Urothelium cell line (cell line): Measurements from ENCODE around the gene PRR19.
A peak's percentile ranks its signal among the peaks of the same experiment; 100 is the strongest.

Experiments used
- DNase-seq: peaks from one replicate; pipeline ENCODE4 v3.0.0; 2011; ENCODE audit warnings: low spot score, mixed read lengths
- FAIRE-seq: peaks from 2 replicates; lab custom pipeline; 2011; peaks lifted over from hg19 to GRCh38; lab: Jason Lieb, UNC

The PRR19 gene

DNA sequence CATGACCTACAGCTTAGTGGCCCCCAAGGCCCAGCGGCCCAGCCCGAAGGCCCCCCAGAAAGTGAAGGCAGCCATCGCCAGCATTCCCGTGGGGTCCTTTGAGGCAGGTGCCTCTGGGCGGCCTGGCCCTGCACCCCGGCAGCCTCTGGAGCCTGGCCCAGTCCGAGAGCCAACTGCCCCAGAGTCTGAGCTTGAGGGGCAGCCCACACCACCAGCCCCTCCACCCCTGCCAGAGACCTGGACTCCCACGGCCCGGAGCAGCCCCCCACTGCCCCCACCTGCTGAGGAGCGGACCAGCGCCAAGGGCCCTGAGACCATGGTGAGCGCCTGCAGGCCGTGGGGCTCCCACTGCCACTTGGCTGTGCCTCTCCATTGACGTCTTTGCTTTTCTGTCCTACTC is 9.0 kb upstream of the PRR19 start:
- DNase-seq (no peak), FAIRE-seq (no peak)

DNA sequence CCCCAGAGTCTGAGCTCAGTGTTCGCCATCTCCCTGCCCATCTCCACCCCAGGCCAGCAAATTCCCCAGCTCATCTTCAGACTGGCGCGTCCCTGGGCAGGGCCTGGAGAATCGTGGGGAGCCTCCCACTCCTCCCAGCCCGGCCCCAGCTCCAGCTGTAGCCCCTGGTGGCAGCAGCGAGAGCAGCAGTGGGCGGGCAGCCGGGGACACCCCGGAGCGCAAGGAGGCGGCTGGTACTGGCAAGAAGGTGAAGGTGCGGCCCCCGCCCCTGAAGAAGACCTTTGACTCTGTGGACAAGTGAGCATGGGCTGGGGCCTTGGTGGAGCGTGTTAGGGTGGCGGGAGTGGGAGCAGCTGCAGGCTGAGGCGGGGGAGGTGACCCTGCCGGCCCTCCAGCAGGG is 8.4 kb upstream of the PRR19 start:
- no peak for DNase-seq
- FAIRE-seq: no peak

GRCh38 chr19:42293948-42294347 is 8.0 kb upstream of the PRR19 start:
- DNase-seq: no peak

GRCh38 chr19:42294471-42295137 is 7.3 kb upstream of the PRR19 start:
- DNase-seq (no peak), FAIRE-seq (no peak)

More at GRCh38 chr19:42293948-42294347, 8.0 kb upstream of the PRR19 start:
- FAIRE-seq: no peak

DNA sequence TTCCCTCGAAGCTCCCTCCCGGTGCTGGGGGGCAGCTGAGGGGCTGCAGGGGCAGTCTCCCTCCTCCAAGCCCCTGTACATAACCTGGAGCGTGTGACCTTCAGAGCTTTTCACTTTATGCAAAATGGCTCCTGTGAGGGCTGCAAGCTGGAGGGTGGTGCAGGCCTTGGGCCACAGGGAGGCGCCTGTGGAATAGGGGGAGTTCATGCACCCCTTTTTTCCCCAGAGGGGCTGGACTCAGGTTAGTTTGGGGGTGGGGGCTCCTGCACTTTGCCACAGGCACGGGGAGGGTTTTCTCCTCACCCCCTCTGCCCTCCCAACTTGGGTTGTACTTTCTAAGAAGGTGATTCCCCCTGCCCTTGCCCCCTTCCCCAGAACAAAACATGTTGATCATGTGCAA is 6.6 kb upstream of the PRR19 start:
- no peak for DNase-seq
- no peak for FAIRE-seq

GRCh38 chr19:42295831-42296525 is 6.0 kb upstream of the PRR19 start:
- FAIRE-seq: peak; percentile 92
- peak; percentile 77 for DNase-seq

DNA sequence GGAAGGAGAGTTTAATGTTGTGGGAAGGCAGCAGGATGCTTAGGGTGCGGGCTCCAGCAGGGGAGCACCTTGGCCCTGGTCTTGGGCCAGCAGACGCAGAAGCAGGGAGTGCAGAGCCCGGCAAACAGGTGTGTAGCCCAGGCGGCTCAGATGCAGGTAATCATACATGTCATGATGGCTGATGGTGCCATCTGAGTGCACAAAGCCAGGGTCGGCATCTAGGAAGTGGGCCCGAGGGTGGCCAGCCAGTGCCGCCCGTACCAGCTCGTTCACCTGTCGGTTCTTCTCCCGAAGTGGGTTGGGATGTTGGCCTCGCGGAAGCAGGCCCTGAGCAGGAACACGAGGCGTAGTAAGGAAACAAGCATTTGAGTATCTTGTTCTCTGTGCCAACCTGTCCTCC is 4.9 kb upstream of the PRR19 start:
- FAIRE-seq (no peak), DNase-seq (no peak)

DNA sequence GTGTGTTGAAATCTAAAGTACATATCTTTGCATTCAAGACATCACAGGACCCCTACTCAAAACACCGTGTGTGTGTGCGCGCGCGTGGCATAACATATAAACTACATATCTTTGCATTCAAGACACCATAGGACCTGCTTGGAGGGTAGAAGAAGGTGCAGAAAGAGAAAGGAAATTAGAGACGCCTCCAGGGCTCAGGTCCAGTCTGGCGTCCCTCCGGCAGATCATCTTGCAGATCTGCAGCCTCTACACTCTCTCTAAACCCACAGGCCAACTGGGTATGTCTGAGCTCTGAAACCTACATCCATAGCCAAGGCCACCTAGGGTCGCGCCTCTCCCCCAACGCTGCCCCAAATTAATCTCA is 1.2 kb downstream of the PRR19 start:
- no peak for DNase-seq
- FAIRE-seq: no peak

DNA sequence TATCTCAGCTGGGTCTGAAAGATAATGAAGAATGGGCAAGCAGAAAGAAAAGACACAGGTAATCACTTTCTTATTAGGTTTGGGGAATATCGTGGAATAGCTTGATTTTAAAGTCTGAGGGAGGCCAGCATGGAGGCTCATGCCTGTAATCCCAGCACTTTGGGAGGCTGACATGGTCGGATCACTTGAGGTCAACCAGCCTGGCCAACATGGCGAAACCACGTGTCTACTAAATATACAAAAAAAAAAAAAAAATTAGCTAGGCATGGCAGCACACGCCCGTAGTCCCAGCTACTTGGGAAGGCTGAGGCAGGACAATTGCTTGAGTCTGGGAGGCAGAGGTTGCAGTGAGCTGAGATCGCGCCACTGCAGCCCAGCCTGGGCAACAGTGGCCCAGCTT is 1.9 kb downstream of the PRR19 start:
- FAIRE-seq (no peak), DNase-seq (no peak)

- DNase-seq: no peak
- no peak for FAIRE-seq
These were observed 4.7 kb downstream of the PRR19 start for GRCh38 chr19:42306646-42307045.

GRCh38 chr19:42309686-42310085 is 7.8 kb downstream of the PRR19 start:
- FAIRE-seq (no peak), DNase-seq (no peak)

- FAIRE-seq (no peak), DNase-seq (no peak)
These were observed 9.7 kb downstream of the PRR19 start for GRCh38 chr19:42311657-42312056.

DNA sequence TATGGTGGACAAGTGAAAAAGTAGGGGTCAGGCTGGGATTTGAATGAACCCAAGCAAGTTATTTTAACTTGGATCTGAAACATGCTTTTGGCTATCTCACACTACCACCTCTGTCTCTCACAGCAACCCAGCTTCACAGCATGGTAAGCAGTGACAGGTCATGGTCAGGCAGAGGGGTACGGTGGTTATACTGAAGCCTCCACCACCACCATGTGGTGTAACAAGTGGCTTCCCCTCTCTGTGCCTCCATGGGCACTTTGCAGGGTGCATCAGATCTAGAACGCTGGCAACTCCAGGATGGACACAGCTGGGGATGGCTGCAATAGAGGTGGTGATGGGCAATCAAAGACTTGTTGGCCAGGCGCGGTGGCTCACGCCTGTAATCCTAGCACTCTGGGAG is 10.4 kb downstream of the PRR19 start:
- FAIRE-seq (no peak), DNase-seq (no peak)

DNA sequence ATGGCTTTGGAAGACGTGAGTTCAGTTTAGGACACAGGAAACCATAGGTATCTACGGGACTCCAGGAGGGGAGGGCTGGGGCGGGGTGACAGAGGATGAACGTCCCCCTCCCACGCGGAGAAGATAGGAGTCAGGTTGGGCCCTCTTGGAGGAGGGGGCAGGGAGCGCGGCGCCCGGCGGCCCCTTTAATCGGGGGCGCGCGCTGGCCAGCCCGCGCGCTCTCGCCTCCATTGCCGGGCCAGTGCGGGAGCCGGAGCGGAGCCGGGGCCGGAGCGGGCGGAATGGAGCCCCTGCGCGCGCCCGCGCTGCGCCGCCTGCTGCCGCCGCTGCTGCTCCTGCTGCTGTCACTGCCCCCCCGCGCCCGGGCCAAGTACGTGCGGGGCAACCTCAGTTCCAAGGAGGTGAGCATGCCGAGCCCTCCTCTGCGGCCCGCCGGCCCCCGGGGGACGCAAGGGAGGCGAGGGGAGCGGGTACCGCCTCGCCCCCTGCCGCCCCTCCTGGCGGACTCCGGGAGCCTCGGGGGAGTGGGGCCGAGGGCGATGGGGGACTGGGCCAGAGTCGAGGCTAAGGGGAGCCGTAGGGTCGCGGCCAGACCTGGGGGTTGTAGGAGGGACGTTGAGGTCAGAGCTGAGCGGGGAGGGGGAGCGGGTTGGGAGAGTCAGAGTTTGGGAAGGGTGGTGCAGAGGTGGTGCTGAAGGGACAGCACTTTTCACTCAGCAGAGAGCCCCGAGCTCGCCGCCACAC is 11.3 kb downstream of the PRR19 start, which contains the start of gene TMEM145:
Gene TMEM145, plus strand, starts transcription at position 214 of the 744 bp plus-strand sequence. Its CDS starts 68 bp downstream, at position 282.
- FAIRE-seq: no peak
- peak; percentile 86 for DNase-seq

- DNase-seq: no peak
- FAIRE-seq: no peak
These were observed 12.2 kb downstream of the PRR19 start for GRCh38 chr19:42313840-42314755.

- no peak for DNase-seq
- no peak for FAIRE-seq
These were observed 13.1 kb downstream of the PRR19 start for GRCh38 chr19:42315024-42315423.

GRCh38 chr19:42316223-42317211 is 14.6 kb downstream of the PRR19 start:
- peak; percentile 63 for FAIRE-seq
- DNase-seq: peak; percentile 70

DNA sequence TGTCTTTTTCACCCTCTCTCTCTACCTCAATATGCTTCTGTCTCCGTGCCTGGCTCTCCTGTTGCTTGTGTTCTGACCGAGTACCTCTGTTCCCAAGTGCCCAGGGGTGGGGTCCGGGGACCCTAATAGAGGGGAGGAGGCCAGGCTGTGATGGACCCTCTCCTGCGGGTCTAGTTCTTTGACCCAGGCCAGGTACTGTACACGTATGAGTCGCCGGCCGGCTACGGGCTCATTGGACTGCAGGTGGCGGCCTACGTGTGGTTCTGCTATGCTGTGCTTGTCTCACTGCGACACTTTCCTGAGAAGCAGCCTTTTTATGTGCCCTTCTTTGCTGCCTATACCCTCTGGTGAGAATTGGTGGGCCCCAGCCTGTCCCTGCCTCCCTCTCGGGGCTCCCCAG is 15.6 kb downstream of the PRR19 start:
- FAIRE-seq: no peak

DNA sequence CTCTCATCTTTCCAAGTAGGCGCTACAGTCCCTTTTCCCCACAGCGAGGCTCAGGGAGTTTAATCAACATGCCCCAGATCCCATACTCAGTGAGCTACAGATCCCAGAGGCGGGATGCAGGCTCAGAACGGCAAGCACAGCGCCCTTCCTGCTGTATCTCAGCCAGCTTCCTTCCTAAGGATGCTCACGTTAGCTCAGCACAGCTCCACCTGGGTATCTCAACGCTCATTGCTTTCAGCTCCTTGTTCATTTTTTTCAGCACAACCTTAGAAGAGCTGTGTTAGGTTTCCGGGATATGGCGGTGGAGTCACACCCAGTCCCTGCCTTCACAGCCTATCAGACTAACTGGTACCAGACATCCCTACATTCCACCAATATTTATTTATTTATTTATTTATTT is 20.4 kb downstream of the PRR19 start:
- no peak for DNase-seq
- no peak for FAIRE-seq

More for the DNA sequence above, 15.6 kb downstream of the PRR19 start:
- no peak for DNase-seq

- DNase-seq (no peak), FAIRE-seq (no peak)
These were observed 21.5 kb downstream of the PRR19 start for GRCh38 chr19:42323473-42323851.
